ENCODE measurements around the gene PXDN. TPM values are rescaled to one million over a fixed set of nuclear protein-coding genes. Genes with fewer than 3 reads are reported as not detected.

The PXDN gene
- total and polyA plus RNA-seq, 9 donors = 36.0 to 116 (median 54.5) TPM

- no peaks in the 10 kb centered on the region for H3K27me3 ChIP-seq
- WGBS, 3 donors = 72 to 75% (median 73%) methylated on average over 11 of the region's 11 CpGs
- no peaks in the 10 kb centered on the region for H3K4me1 ChIP-seq (ENCODE audit: insufficient read depth)
- DNase-seq = peak in 1 of 5 donors; percentile 7
- no peak overlapping the region for H3K27ac ChIP-seq
- no peaks in the 10 kb centered on the region for H3K9me3 ChIP-seq
- TF ChIP-seq POLR2A (IDR thresholded peaks at IDR 0.05) = no peak
- H3K4me3 ChIP-seq = no peak overlapping the region
- intact Hi-C loops (cut with DNase I) = no loop called here
- H3K36me3 ChIP-seq = no peaks in the 10 kb centered on the region
Observed at GRCh38 chr2:1638281-1638860, 105.9 kb downstream of the PXDN start.

- DNase-seq = peak in 1 of 5 donors; percentile 18
- Histone ChIP-seq H3K36me3 (no peaks in the 10 kb centered on the region), H3K4me3 (no peak overlapping the region), H3K27me3 (no peaks in the 10 kb centered on the region), H3K27ac (no peak overlapping the region), H3K9me3 (no peaks in the 10 kb centered on the region), H3K4me1 (ENCODE audit: insufficient read depth) (no peaks in the 10 kb centered on the region)
- TF ChIP-seq POLR2A (IDR thresholded peaks at IDR 0.05) = no peak
- TF ChIP-seq CTCF (IDR thresholded peaks at IDR 0.05) = no peak
- TF ChIP-seq EP300 (IDR thresholded peaks at IDR 0.05) = no peak
- WGBS, 3 donors = 69 to 75% (median 70%) methylated on average over 13 of the region's 13 CpGs
- intact Hi-C loops (cut with DNase I) = no loop called here
Observed at GRCh38 chr2:1636791-1637415, 107.4 kb downstream of the PXDN start.

GRCh38 chr2:1635823-1636222 lies 108.5 kb downstream of the PXDN start:
- Histone ChIP-seq H3K4me1 (ENCODE audit: insufficient read depth) (no peaks in the 10 kb centered on the region), H3K27me3 (no peaks in the 10 kb centered on the region), H3K4me3 (no peak overlapping the region), H3K36me3 (no peaks in the 10 kb centered on the region), H3K9me3 (no peaks in the 10 kb centered on the region), H3K27ac (no peak overlapping the region)
- no peak for TF ChIP-seq EP300 (IDR thresholded peaks at IDR 0.05)
- TF ChIP-seq POLR2A (IDR thresholded peaks at IDR 0.05) = no peak
- TF ChIP-seq CTCF (IDR thresholded peaks at IDR 0.05) = no peak
- intact Hi-C loops (cut with DNase I) = no loop called here
- 85 to 91% (median 85%) methylated on average over 11 of the region's 11 CpGs for WGBS, 3 donors
- DNase-seq = peak in 1 of 5 donors; percentile 6

GRCh38 chr2:1634681-1635341 lies 109.5 kb downstream of the PXDN start:
- peak in 1 of 5 donors; percentile 26 for DNase-seq
- intact Hi-C loops (cut with DNase I) = no loop called here

More at GRCh38 chr2:1634681-1635341, 109.5 kb downstream of the PXDN start:
- Histone ChIP-seq H3K4me3 (no peak overlapping the region), H3K36me3 (no peaks in the 10 kb centered on the region), H3K9me3 (no peaks in the 10 kb centered on the region), H3K27me3 (no peaks in the 10 kb centered on the region), H3K27ac (no peak overlapping the region), H3K4me1 (ENCODE audit: insufficient read depth) (no peaks in the 10 kb centered on the region)
- TF ChIP-seq CTCF (IDR thresholded peaks at IDR 0.05) (no peak), POLR2A (IDR thresholded peaks at IDR 0.05) (no peak), EP300 (IDR thresholded peaks at IDR 0.05) (no peak)
- WGBS, 3 donors = 92 to 95% (median 92%) methylated on average over 12 of the region's 12 CpGs
